Body of pancreas (tissue), 4 donors: ENCODE data around the gene HLF. TPM values are rescaled to one million over a fixed set of nuclear protein-coding genes. Genes with fewer than 3 reads are reported as not detected.

Source experiments
- ATAC-seq: fragments of 150-250 bp; one replicate; pipeline ENCODE4 v1.9.1; 2016
- DNase-seq, 4 donors: peaks; one replicate each; pipeline ENCODE4 v3.0.0-alpha.2; 2019
- H3K27ac ChIP-seq, 4 donors: fragments of 200-600 bp; sonication (generic); 1 replicate in 3 of 4; 2 replicates in 1 of 4; pipeline versions ENCODE4 v1.5.1 to v1.6.1; 2016 to 2019; ENCODE audit warnings: mild to moderate bottlenecking in 1 of 4, mixed read lengths in 1 of 4, moderate library complexity in 1 of 4
- H3K27me3 ChIP-seq, 2 donors: fragments of 200-600 bp; sonication (generic); one replicate each; pipeline ENCODE4 v1.6.0; 2016; ENCODE audit warnings: mild to moderate bottlenecking in 1 of 2
- H3K36me3 ChIP-seq, 2 donors: fragments of 200-600 bp; sonication (generic); replicated peaks in 1 of 2; 2 replicates each; pipeline ENCODE4 v1.5.1; 2016; ENCODE audit warnings: low read depth in 2 of 2; ENCODE audit not compliant: insufficient read depth in 1 of 2
- H3K4me1 ChIP-seq: fragments of 200-600 bp; sonication (generic); one replicate; pipeline ENCODE4 v1.6.0; 2016
- H3K4me3 ChIP-seq, 2 donors: fragments of 200-600 bp; sonication (generic); 1 replicate in 1 of 2; 2 replicates in 1 of 2; pipeline ENCODE4 v1.5.1; 2016 to 2019
- H3K9me3 ChIP-seq, 3 donors: fragments of 200-600 bp; sonication (generic); 1 replicate in 2 of 3; 2 replicates in 1 of 3; pipeline ENCODE4 v1.5.1; 2016
- CTCF ChIP-seq, 7 experiments: fragments of 450-650 bp in 4 of 7; fragments of 200-600 bp in 3 of 7; sonication (generic) in 3 of 7; IDR thresholded peaks; one replicate each; pipeline ENCODE4 v1.5.1; 2016 to 2019; ENCODE audit warnings: antibody characterized with exemption in 7 of 7
- POLR2A ChIP-seq, 3 donors: fragments of 450-650 bp; IDR thresholded peaks; one replicate each; pipeline ENCODE4 v1.6.1; 2016; ENCODE audit warnings: antibody characterized with exemption in 3 of 3, mild to moderate bottlenecking in 2 of 3
- WGBS, 2 donors: methylation state at CpG; one replicate each; pipeline ENCODE4 v1.1.5; 2017; 5-methylcytosine and 5-hydroxymethylcytosine counted together
- intact Hi-C: fragments of 100-400 bp; cut with DNase I; formaldehyde crosslinking; loops from one replicate; pipeline ENCODE4 v1.15.1; 2023
- total RNA-seq, 2 donors: library from RNA; depleted of rRNA; stranded (reverse); fragments of >200 nt; gene quantifications; one replicate each; pipeline ENCODE4 v1.1.0, GENCODE V29; 2016

The HLF gene
- total RNA-seq, 2 donors from 2014 or later: 4.2 to 4.9 TPM

GRCh38 chr17:55363033-55363432, 98.3 kb downstream of the HLF start:
- 38 to 53% methylated on average over 1 of the region's 1 CpG for WGBS, 2 donors
- no peaks in the 10 kb centered on the region for H3K36me3 ChIP-seq
- H3K4me3 ChIP-seq: no peak overlapping the region
- DNase-seq (no peak), ATAC-seq (no peak)
- intact Hi-C loops: loop anchor here (10.0 kb wide), 1 partner anchor 152 kb away; the partner anchor contains the start of gene SMIM36
- no peak overlapping the region for H3K27ac ChIP-seq
- TF ChIP-seq POLR2A (IDR thresholded peaks at IDR 0.05) (no peak), CTCF (IDR thresholded peaks at IDR 0.05) (no peak)
- H3K9me3 ChIP-seq: peaks cover 0 to 7% (median 0%) of the 10 kb centered on the region in 3 donors
- no peaks in the 10 kb centered on the region for H3K27me3 ChIP-seq
- no peaks in the 10 kb centered on the region for H3K4me1 ChIP-seq

- TF ChIP-seq POLR2A (IDR thresholded peaks at IDR 0.05) (no peak), CTCF (IDR thresholded peaks at IDR 0.05) (no peak)
- no peak for ATAC-seq
- intact Hi-C loops: loop anchor here (10.0 kb wide), 1 partner anchor 149 kb away; the partner anchor contains the start of gene SMIM36
- Histone ChIP-seq H3K9me3 (peaks cover 0 to 5% (median 0%) of the 10 kb centered on the region in 3 donors), H3K36me3 (no peaks in the 10 kb centered on the region), H3K4me1 (no peaks in the 10 kb centered on the region), H3K27me3 (no peaks in the 10 kb centered on the region), H3K27ac (no peak overlapping the region), H3K4me3 (no peak overlapping the region)
- WGBS, 2 donors: 56 to 80% methylated on average over 1 of the region's 1 CpG
- DNase-seq: no peak
These were observed 101.3 kb downstream of the HLF start for GRCh38 chr17:55366020-55366481.

GRCh38 chr17:55368706-55369105, 103.9 kb downstream of the HLF start:
- intact Hi-C loops: loop anchor here (10.0 kb wide), 1 partner anchor 146 kb away; the partner anchor contains the start of gene SMIM36
- no peak overlapping the region for H3K4me3 ChIP-seq
- no peaks in the 10 kb centered on the region for H3K36me3 ChIP-seq
- no peak overlapping the region for H3K27ac ChIP-seq
- 54 to 56% methylated on average over 3 of the region's 3 CpGs for WGBS, 2 donors
- TF ChIP-seq CTCF (IDR thresholded peaks at IDR 0.05) (no peak), POLR2A (IDR thresholded peaks at IDR 0.05) (no peak)
- DNase-seq: no peak
- no peaks in the 10 kb centered on the region for H3K4me1 ChIP-seq
- no peaks in the 10 kb centered on the region for H3K9me3 ChIP-seq
- no peaks in the 10 kb centered on the region for H3K27me3 ChIP-seq
- ATAC-seq: no peak

Other genes with a start within 250 kb of the HLF start
- gene MMD, start 156.9 kb downstream of the HLF start, total RNA-seq: 10 to 100 TPM in 1 of 2 donors, 1 to 10 TPM in 1; 4.4 to 12.5 TPM
- gene SMIM36, start 246.5 kb downstream of the HLF start, total RNA-seq: not detected